ENCODE results near the gene TRHDE. TPM values are rescaled to one million over a fixed set of nuclear protein-coding genes. Genes with fewer than 3 reads are reported as not detected.

Gene TRHDE, protein sequence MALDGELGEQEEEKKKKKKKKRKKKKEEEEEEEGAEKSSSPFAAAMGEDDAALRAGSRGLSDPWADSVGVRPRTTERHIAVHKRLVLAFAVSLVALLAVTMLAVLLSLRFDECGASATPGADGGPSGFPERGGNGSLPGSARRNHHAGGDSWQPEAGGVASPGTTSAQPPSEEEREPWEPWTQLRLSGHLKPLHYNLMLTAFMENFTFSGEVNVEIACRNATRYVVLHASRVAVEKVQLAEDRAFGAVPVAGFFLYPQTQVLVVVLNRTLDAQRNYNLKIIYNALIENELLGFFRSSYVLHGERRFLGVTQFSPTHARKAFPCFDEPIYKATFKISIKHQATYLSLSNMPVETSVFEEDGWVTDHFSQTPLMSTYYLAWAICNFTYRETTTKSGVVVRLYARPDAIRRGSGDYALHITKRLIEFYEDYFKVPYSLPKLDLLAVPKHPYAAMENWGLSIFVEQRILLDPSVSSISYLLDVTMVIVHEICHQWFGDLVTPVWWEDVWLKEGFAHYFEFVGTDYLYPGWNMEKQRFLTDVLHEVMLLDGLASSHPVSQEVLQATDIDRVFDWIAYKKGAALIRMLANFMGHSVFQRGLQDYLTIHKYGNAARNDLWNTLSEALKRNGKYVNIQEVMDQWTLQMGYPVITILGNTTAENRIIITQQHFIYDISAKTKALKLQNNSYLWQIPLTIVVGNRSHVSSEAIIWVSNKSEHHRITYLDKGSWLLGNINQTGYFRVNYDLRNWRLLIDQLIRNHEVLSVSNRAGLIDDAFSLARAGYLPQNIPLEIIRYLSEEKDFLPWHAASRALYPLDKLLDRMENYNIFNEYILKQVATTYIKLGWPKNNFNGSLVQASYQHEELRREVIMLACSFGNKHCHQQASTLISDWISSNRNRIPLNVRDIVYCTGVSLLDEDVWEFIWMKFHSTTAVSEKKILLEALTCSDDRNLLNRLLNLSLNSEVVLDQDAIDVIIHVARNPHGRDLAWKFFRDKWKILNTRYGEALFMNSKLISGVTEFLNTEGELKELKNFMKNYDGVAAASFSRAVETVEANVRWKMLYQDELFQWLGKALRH
- total RNA-seq = not detected

DNA sequence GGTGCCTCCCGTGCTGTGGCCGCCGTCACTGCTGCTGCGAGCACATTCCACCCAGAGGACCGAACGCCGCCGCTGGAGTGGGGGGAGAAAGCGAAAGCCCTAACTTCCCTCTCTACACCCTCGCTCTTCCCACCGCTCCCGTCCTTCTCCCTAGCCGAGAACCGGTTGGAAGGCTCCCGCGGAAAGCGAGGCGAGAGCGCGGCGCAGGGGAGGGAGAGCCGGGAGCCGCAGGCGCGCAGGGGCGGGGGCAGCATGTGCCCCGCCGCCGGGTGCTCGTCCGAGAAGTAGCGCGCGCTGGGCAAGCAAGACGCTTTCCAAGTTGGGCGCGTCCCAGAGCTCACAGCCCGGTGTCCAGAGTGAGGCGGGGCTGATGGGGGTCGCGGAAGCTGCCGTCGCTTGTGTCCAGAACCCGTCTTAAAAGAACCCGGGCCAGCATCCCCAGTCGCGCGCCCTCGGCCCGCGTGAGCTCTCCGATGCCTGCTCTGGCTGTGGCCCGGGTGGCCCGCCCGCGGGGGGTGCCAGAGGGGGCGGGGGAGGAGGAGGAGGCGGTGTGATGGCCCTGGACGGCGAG is at the start of gene TRHDE:
Gene TRHDE, plus strand, starts transcription at position 280 of the 571 bp plus-strand sequence. Its CDS starts 274 bp downstream, at position 554.
- no peaks in the 10 kb centered on the region for H3K36me3 Mint-ChIP-seq
- H3K4me3 Mint-ChIP-seq = peak within 1 kb of the TSS; percentile 18
- no peak for DNase-seq
- H3K4me1 Mint-ChIP-seq = peaks cover 3% of the 10 kb centered on the region
- H3K9me3 Mint-ChIP-seq = no peaks in the 10 kb centered on the region
- H3K27me3 Mint-ChIP-seq = peaks cover 62% of the 10 kb centered on the region
- H3K27ac Mint-ChIP-seq = no peak within 1 kb of the TSS

DNA sequence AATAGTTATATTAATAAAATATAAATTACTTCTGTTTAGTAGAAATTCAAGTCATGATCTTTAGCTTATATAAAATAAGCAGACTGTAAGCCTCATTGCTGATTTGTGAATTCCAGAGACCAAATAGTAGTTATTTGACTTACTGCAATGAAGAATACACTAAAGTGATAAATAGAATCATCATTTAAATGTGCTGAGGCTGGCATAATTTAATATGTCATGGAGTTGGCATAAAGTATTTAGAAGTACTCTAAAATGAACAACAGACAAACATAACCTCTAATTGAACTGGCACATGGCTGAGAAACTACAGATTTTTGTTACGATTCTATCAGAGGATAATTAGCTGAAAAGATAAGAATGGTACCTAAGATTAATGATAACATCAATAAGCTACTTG is 45.7 kb upstream of the TRHDE start:
- DNase-seq = no peak
- no peaks in the 10 kb centered on the region for H3K9me3 Mint-ChIP-seq
- no peaks in the 10 kb centered on the region for H3K36me3 Mint-ChIP-seq
- no peaks in the 10 kb centered on the region for H3K27me3 Mint-ChIP-seq
- H3K4me3 Mint-ChIP-seq = no peak overlapping the region
- no peaks in the 10 kb centered on the region for H3K4me1 Mint-ChIP-seq
- H3K27ac Mint-ChIP-seq = no peak overlapping the region

- H3K4me3 Mint-ChIP-seq = no peak overlapping the region
- DNase-seq = no peak
- no peaks in the 10 kb centered on the region for H3K9me3 Mint-ChIP-seq
- H3K4me1 Mint-ChIP-seq = no peaks in the 10 kb centered on the region
- no peaks in the 10 kb centered on the region for H3K27me3 Mint-ChIP-seq
- H3K36me3 Mint-ChIP-seq = no peaks in the 10 kb centered on the region
- H3K27ac Mint-ChIP-seq = no peak overlapping the region
Observed at GRCh38 chr12:72228424-72228823, 43.7 kb upstream of the TRHDE start.

- H3K4me3 Mint-ChIP-seq = no peak overlapping the region
- H3K27me3 Mint-ChIP-seq = no peaks in the 10 kb centered on the region
- H3K4me1 Mint-ChIP-seq = no peaks in the 10 kb centered on the region
- H3K27ac Mint-ChIP-seq = no peak overlapping the region
- H3K36me3 Mint-ChIP-seq = no peaks in the 10 kb centered on the region
- H3K9me3 Mint-ChIP-seq = no peaks in the 10 kb centered on the region
- DNase-seq = no peak
Observed at GRCh38 chr12:72230589-72230988, 41.6 kb upstream of the TRHDE start.

DNA sequence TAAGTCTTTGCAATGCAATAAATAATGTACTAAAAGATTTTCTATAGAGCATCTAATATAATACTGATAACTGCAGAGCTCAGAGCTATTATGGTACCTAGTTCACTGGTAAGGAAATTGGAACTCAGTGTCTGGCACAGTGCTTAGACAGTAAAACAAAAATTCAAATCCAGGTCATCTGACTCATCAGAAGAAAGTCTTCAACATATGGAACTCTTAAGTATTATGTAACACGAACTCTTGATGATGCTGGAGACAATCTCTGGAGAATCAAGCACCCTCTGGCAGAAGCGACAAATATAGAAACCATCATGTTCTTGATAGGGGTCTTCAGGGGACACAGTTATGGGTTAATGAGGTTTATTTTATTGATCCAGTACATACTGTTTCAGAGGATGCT is 37.3 kb upstream of the TRHDE start:
- peaks cover 5% of the 10 kb centered on the region for H3K9me3 Mint-ChIP-seq
- no peak overlapping the region for H3K4me3 Mint-ChIP-seq
- no peak overlapping the region for H3K27ac Mint-ChIP-seq
- H3K36me3 Mint-ChIP-seq = no peaks in the 10 kb centered on the region
- no peak for DNase-seq
- no peaks in the 10 kb centered on the region for H3K27me3 Mint-ChIP-seq
- no peaks in the 10 kb centered on the region for H3K4me1 Mint-ChIP-seq

- no peaks in the 10 kb centered on the region for H3K27me3 Mint-ChIP-seq
- no peak for DNase-seq
- no peak overlapping the region for H3K4me3 Mint-ChIP-seq
- H3K36me3 Mint-ChIP-seq = no peaks in the 10 kb centered on the region
- no peaks in the 10 kb centered on the region for H3K4me1 Mint-ChIP-seq
- no peak overlapping the region for H3K27ac Mint-ChIP-seq
- H3K9me3 Mint-ChIP-seq = peaks cover 5% of the 10 kb centered on the region
Observed at GRCh38 chr12:72236071-72236705, 36.0 kb upstream of the TRHDE start.

- H3K9me3 Mint-ChIP-seq = peaks cover 5% of the 10 kb centered on the region
- no peaks in the 10 kb centered on the region for H3K27me3 Mint-ChIP-seq
- DNase-seq = no peak
- no peak overlapping the region for H3K4me3 Mint-ChIP-seq
- no peaks in the 10 kb centered on the region for H3K4me1 Mint-ChIP-seq
- no peak overlapping the region for H3K27ac Mint-ChIP-seq
- no peaks in the 10 kb centered on the region for H3K36me3 Mint-ChIP-seq
Observed at GRCh38 chr12:72241552-72241951, 30.6 kb upstream of the TRHDE start.

DNA sequence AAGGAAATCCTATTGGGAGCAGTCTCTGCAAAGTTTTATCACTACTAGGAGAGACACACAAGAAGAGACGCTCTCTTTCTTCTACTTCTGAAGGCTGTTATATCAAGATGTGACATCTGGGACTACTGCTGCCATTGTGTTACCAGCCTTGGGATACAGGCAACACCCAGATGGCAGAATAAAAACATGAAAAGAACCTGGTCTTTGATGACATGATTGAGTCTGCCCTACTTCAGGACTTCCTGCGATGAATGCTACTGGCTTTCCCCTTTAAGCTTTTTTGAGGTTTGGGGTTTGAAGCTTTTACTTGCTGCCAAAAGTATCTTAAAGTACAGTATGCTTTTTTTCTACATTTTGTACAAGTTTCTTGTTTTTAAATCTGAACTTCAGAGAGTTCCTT is 29.2 kb upstream of the TRHDE start:
- Mint-ChIP-seq H3K4me1 (no peaks in the 10 kb centered on the region), H3K36me3 (no peaks in the 10 kb centered on the region)

GRCh38 chr12:72246370-72246769 is 25.8 kb upstream of the TRHDE start:
- Mint-ChIP-seq H3K27ac (no peak overlapping the region), H3K27me3 (no peaks in the 10 kb centered on the region), H3K4me1 (no peaks in the 10 kb centered on the region), H3K36me3 (no peaks in the 10 kb centered on the region), H3K9me3 (peaks cover 9% of the 10 kb centered on the region), H3K4me3 (no peak overlapping the region)
- no peak for DNase-seq

More for the DNA sequence above, 29.2 kb upstream of the TRHDE start:
- DNase-seq = no peak
- Mint-ChIP-seq H3K27me3 (no peaks in the 10 kb centered on the region), H3K9me3 (peaks cover 5% of the 10 kb centered on the region), H3K27ac (no peak overlapping the region), H3K4me3 (no peak overlapping the region)

DNA sequence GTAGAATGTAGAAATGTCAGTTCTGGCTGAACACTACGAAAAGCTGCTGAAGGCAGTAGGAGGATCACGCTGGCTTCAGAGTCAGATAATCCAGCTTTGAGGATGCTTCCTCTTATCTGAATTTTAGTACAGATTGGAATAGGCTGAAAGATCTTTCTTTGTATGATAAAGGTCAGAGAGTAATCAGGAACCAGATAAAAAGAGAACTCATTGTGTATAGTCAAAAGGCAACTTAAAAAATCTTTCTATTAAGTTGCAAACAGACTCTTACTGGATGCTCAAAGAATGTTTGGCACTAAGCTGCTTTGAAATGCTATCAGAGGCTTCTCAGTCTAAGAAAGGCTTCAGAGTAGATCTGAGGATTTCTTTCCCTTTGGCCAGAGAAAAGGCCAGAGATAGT is 21.8 kb upstream of the TRHDE start:
- H3K4me1 Mint-ChIP-seq = no peaks in the 10 kb centered on the region
- no peak overlapping the region for H3K27ac Mint-ChIP-seq
- H3K27me3 Mint-ChIP-seq = no peaks in the 10 kb centered on the region
- H3K4me3 Mint-ChIP-seq = no peak overlapping the region
- H3K36me3 Mint-ChIP-seq = no peaks in the 10 kb centered on the region
- peaks cover 9% of the 10 kb centered on the region for H3K9me3 Mint-ChIP-seq
- DNase-seq = no peak

DNA sequence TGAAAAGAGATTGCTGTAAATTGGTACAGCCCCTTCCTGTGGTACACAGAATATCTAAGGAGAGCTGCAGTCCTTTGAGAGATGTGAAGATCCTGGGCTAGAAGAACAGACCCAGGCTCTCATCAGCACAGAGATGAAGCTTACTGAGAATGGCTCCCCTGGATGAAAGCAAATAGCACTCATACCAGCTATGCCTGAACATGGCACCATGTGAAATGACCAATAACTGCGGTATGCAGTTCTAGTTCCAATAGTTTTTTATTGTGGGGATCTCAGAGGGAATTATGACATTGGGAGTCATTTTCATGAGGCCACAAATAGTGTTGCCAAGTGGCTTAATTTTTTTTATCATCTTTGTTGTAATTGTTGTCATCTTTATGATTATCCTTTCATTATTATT is 15.4 kb upstream of the TRHDE start:
- H3K4me1 Mint-ChIP-seq = no peaks in the 10 kb centered on the region
- no peaks in the 10 kb centered on the region for H3K27me3 Mint-ChIP-seq
- H3K27ac Mint-ChIP-seq = no peak overlapping the region
- H3K4me3 Mint-ChIP-seq = no peak overlapping the region
- no peaks in the 10 kb centered on the region for H3K9me3 Mint-ChIP-seq
- H3K36me3 Mint-ChIP-seq = no peaks in the 10 kb centered on the region
- no peak for DNase-seq

GRCh38 chr12:72261885-72262284 is 10.3 kb upstream of the TRHDE start:
- Mint-ChIP-seq H3K9me3 (no peaks in the 10 kb centered on the region), H3K27me3 (no peaks in the 10 kb centered on the region), H3K4me3 (no peak overlapping the region), H3K4me1 (no peaks in the 10 kb centered on the region), H3K27ac (no peak overlapping the region), H3K36me3 (no peaks in the 10 kb centered on the region)
- no peak for DNase-seq

DNA sequence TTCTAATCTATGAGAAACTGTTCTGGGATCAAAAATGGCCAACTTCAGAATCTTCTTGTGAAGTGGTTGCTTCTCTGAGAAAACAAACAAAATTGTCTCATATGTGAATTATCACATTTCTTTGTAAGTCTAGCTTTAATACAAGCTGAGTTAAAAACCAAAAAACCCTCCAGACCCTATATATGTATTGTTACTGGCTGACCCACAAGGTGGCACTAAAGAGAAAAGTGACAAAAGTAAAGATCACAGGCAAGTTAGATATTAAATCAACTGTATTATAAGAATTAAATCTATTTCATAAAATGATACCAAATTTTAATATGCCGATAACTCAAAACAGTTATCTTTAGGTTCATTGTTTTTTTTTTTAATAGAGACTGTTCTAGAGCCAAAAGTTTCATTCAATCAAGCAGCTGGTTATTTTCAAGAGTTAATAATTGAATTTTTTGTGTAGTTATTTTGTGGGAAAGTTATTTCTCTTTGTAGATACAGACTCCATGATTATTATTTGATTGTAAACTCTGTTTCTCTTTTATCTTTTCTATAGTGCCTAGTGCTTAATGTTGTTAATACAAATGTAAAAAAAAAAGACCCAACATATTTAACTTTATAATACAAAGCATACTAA is 7.5 kb upstream of the TRHDE start:
- DNase-seq = no peak
- H3K9me3 Mint-ChIP-seq = no peaks in the 10 kb centered on the region
- no peak overlapping the region for H3K27ac Mint-ChIP-seq
- H3K36me3 Mint-ChIP-seq = no peaks in the 10 kb centered on the region
- peaks cover 4% of the 10 kb centered on the region for H3K27me3 Mint-ChIP-seq
- H3K4me3 Mint-ChIP-seq = no peak overlapping the region
- H3K4me1 Mint-ChIP-seq = no peaks in the 10 kb centered on the region

DNA sequence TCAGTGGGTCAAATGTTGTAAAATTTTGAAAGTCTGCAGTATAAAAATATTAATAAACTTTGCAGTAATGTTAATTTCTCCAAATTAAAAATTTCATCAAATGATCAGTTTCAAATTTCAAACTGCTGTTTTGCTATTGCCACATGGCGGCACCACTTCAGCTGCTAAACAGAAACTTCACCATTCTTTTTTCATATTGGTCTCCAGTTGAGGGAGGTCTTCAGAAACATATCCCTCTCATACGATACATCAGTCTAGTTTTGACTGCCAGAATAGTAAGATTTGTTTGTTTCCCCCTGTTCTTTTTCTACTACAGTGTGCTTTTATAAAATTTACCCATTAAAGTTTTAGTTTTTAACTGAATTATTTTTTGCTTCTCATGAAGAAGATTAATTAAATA is 4.2 kb upstream of the TRHDE start:
- no peaks in the 10 kb centered on the region for H3K36me3 Mint-ChIP-seq
- no peak for DNase-seq
- peaks cover 33% of the 10 kb centered on the region for H3K27me3 Mint-ChIP-seq
- H3K27ac Mint-ChIP-seq = no peak overlapping the region
- H3K4me3 Mint-ChIP-seq = no peak overlapping the region
- no peaks in the 10 kb centered on the region for H3K9me3 Mint-ChIP-seq
- H3K4me1 Mint-ChIP-seq = peaks cover 3% of the 10 kb centered on the region

All from activated naive CD8-positive, alpha-beta T cell treated with anti-CD3 and anti-CD28 coated beads for 36 hours (primary cell).